Neuronal stem cell (in vitro differentiated cells): ENCODE results near the gene CLEC2L.

Experiments used
- DNase-seq: peaks from one replicate; pipeline ENCODE4 v3.0.0-alpha.2; 2013; ENCODE audit warnings: low spot score
- H2AFZ ChIP-seq: one replicate; pipeline ENCODE4 v1.6.1; 2013; ENCODE audit warnings: mild to moderate bottlenecking, low read length, inconsistent platforms
- H2AK5ac ChIP-seq: 2 replicates; pipeline ENCODE4 v1.6.1; 2013; ENCODE audit warnings: low read depth, mild to moderate bottlenecking, inconsistent platforms, low read length, moderate library complexity, mixed read lengths
- H2BK120ac ChIP-seq: 2 replicates; pipeline ENCODE4 v1.6.1; 2013; ENCODE audit warnings: low read depth, mild to moderate bottlenecking, inconsistent platforms, low read length, moderate library complexity, mixed read lengths
- H2BK12ac ChIP-seq: one replicate; pipeline ENCODE4 v1.6.1; 2013; ENCODE audit warnings: low read length, inconsistent platforms
- H2BK15ac ChIP-seq: 2 replicates; pipeline ENCODE4 v1.6.1; 2013; ENCODE audit warnings: mild to moderate bottlenecking, low read length, inconsistent platforms, mixed read lengths
- H2BK5ac ChIP-seq: one replicate; pipeline ENCODE4 v1.6.1; 2013; ENCODE audit warnings: inconsistent platforms, mild to moderate bottlenecking, low read length, moderate library complexity
- H3K14ac ChIP-seq: one replicate; pipeline ENCODE4 v1.6.1; 2013; ENCODE audit warnings: low read length, inconsistent platforms
- H3K18ac ChIP-seq: 2 replicates; pipeline ENCODE4 v1.6.1; 2013; ENCODE audit warnings: low read length, inconsistent platforms
- H3K23ac ChIP-seq: 2 replicates; pipeline ENCODE4 v1.6.1; 2013; ENCODE audit warnings: low read depth, mild to moderate bottlenecking, mixed read lengths, low read length, inconsistent platforms; ENCODE audit not compliant: poor library complexity
- H3K27ac ChIP-seq: replicated peaks from 3 replicates; pipeline ENCODE4 v1.5.1; 2013; ENCODE audit warnings: low read length, inconsistent platforms
- H3K27me3 ChIP-seq, 3 experiments: 2 replicates each; pipeline ENCODE4 v1.6.1; 2013; ENCODE audit warnings: low read length in 3 of 3, mild to moderate bottlenecking in 2 of 3, inconsistent platforms in 1 of 3, low read depth in 1 of 3, mixed read lengths in 1 of 3, moderate library complexity in 1 of 3; ENCODE audit not compliant: control insufficient read depth in 3 of 3, insufficient read depth in 3 of 3
- H3K36me3 ChIP-seq, 2 donors: replicated peaks in 1 of 2; 2 replicates each; pipeline ENCODE4 v1.6.1; 2013; ENCODE audit warnings: low read length in 2 of 2; ENCODE audit not compliant: control insufficient read depth in 2 of 2, insufficient read depth in 2 of 2
- H3K4ac ChIP-seq: 2 replicates; pipeline ENCODE4 v1.6.1; 2013; ENCODE audit warnings: inconsistent platforms, mild to moderate bottlenecking, low read length, moderate library complexity
- H3K4me1 ChIP-seq, 2 donors: 1 replicate in 1 of 2; 2 replicates in 1 of 2; pipeline ENCODE4 v1.6.1; 2013; ENCODE audit warnings: low read length in 2 of 2, low read depth in 1 of 2; ENCODE audit not compliant: control insufficient read depth in 2 of 2, insufficient read depth in 1 of 2
- H3K4me2 ChIP-seq: one replicate; pipeline ENCODE4 v1.6.1; 2013; ENCODE audit warnings: mild to moderate bottlenecking, low read length, inconsistent platforms; ENCODE audit not compliant: insufficient read depth, poor library complexity, severe bottlenecking
- H3K4me3 ChIP-seq, 2 donors: 2 replicates each; pipeline ENCODE4 v1.5.1; 2013; ENCODE audit warnings: low read length in 2 of 2, mild to moderate bottlenecking in 2 of 2, inconsistent platforms in 1 of 2, moderate library complexity in 1 of 2
- H3K79me1 ChIP-seq: one replicate; pipeline ENCODE4 v1.6.1; 2013; ENCODE audit warnings: low read depth, mild to moderate bottlenecking, inconsistent platforms, low read length, moderate library complexity
- H3K9ac ChIP-seq: one replicate; pipeline ENCODE4 v1.6.1; 2013; ENCODE audit warnings: mild to moderate bottlenecking, low read depth, low read length, inconsistent platforms; ENCODE audit not compliant: poor library complexity
- H3K9me3 ChIP-seq, 2 donors: replicated peaks in 1 of 2; 2 replicates each; pipeline versions ENCODE3 to v1.6.1; 2013; ENCODE audit warnings: low read length in 2 of 2, mild to moderate bottlenecking in 2 of 2, inconsistent platforms in 1 of 2, low read depth in 1 of 2, mixed read lengths in 1 of 2, moderate library complexity in 1 of 2; ENCODE audit not compliant: control insufficient read depth in 2 of 2, insufficient read depth in 1 of 2
- H4K8ac ChIP-seq: one replicate; pipeline ENCODE4 v1.6.1; 2013; ENCODE audit warnings: low read depth, mild to moderate bottlenecking, inconsistent platforms, low read length, moderate library complexity
- H4K91ac ChIP-seq: one replicate; pipeline ENCODE4 v1.6.1; 2013; ENCODE audit warnings: low read length, low read depth, mild to moderate bottlenecking, inconsistent platforms; ENCODE audit not compliant: poor library complexity
- WGBS, 2 donors: extraction: QIAGEN DNeasy Blood & Tissue Kit; methylation state at CpG; one replicate each; pipeline ENCODE4 v1.1.7; 2013; ENCODE audit warnings: missing lambda C conversion rate in 2 of 2, mixed read lengths in 1 of 2; ENCODE audit not compliant: insufficient read length in 2 of 2, insufficient replicate concordance in 1 of 2; ENCODE audit errors: extremely low coverage in 2 of 2; 5-methylcytosine and 5-hydroxymethylcytosine counted together

CLEC2L gene

DNA sequence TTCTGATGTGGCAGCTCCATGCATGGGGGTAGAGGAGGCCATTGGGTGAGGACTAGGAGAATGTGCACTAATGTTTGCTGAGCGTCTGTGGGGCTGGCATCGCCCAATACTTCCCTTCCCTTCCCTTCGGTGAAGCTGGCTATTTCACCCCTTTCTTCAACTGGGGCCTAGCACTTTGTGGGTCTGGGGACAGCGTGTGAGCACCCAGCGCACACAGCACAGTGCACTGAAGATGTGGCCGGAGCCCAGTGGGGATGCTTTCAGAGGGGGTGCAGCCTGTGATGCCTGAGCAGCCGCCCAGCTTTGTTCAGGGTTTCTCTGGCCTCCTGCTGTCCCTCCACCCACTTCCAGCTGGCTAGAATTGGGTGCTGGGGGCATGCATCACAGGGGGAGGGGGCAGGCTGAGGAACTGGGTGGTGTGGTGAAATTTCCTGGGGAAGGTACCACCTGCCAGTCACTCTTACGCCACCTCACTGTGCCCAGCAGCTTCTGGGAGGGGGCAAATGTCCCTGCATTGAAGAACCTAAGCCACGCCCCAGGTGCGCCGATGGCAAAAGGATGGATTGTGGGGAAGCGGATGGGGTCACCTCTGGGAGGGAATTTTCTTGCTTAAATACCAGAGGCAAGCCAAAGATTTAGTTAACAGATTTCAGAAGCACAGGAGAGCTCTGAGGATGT, 45.5 kb downstream of the CLEC2L start:
- Histone ChIP-seq H3K9ac (no peak overlapping the region), H3K4me1 (peaks cover 0 to 10% of the 10 kb centered on the region in 2 donors), H3K9me3 (peaks cover 0 to 2% of the 10 kb centered on the region in 2 donors), H2BK5ac (no peak overlapping the region), H3K36me3 (peaks cover 10 to 57% of the 10 kb centered on the region in 2 donors), H3K79me1 (no peaks in the 10 kb centered on the region), H3K14ac (no peak overlapping the region), H2BK12ac (no peak overlapping the region), H3K18ac (no peak overlapping the region), H3K23ac (no peak overlapping the region), H4K8ac (no peak overlapping the region), H3K27ac (no peak overlapping the region), H3K4me2 (no peak overlapping the region), H2AFZ (no peak overlapping the region), H2BK15ac (no peak overlapping the region), H2AK5ac (no peak overlapping the region), H3K4ac (no peak overlapping the region), H3K27me3 (no peaks in the 10 kb centered on the region), H4K91ac (no peak overlapping the region), H3K4me3 (no peak overlapping the region), H2BK120ac (no peak overlapping the region)
- no CpG with 5 or more reads among the region's 12 CpGs for WGBS, 2 donors
- DNase-seq: no peak

GRCh38 chr7:139570119-139570518, 46.6 kb downstream of the CLEC2L start:
- Histone ChIP-seq H3K27me3 (no peaks in the 10 kb centered on the region), H4K8ac (no peak overlapping the region), H2AFZ (no peak overlapping the region), H2BK120ac (no peak overlapping the region), H3K9ac (no peak overlapping the region), H3K9me3 (peaks cover 0 to 2% of the 10 kb centered on the region in 2 donors), H3K18ac (no peak overlapping the region), H3K4me3 (no peak overlapping the region), H2BK12ac (no peak overlapping the region), H3K4me2 (no peak overlapping the region), H3K4me1 (peaks cover 0 to 9% of the 10 kb centered on the region in 2 donors), H3K79me1 (no peaks in the 10 kb centered on the region), H3K27ac (no peak overlapping the region), H2BK5ac (no peak overlapping the region), H3K36me3 (peaks cover 10 to 62% of the 10 kb centered on the region in 2 donors), H2AK5ac (no peak overlapping the region), H4K91ac (no peak overlapping the region), H3K23ac (no peak overlapping the region), H2BK15ac (no peak overlapping the region), H3K4ac (no peak overlapping the region), H3K14ac (no peak overlapping the region)
- DNase-seq: peak; percentile 32
- no CpG with 5 or more reads among the region's 8 CpGs for WGBS, 2 donors

GRCh38 chr7:139570626-139571025, 47.1 kb downstream of the CLEC2L start:
- WGBS, 2 donors: no CpG with 5 or more reads among the region's 5 CpGs
- Histone ChIP-seq H2BK120ac (no peak overlapping the region), H3K23ac (no peak overlapping the region), H4K8ac (no peak overlapping the region), H3K4ac (no peak overlapping the region), H4K91ac (no peak overlapping the region), H2AFZ (no peak overlapping the region), H3K36me3 (peaks cover 10 to 67% of the 10 kb centered on the region in 2 donors), H2BK15ac (no peak overlapping the region), H3K79me1 (no peaks in the 10 kb centered on the region), H2AK5ac (no peak overlapping the region), H3K9ac (no peak overlapping the region), H3K9me3 (peaks cover 0 to 2% of the 10 kb centered on the region in 2 donors), H3K14ac (no peak overlapping the region), H3K27me3 (no peaks in the 10 kb centered on the region), H3K4me3 (no peak overlapping the region), H3K4me1 (peaks cover 0 to 9% of the 10 kb centered on the region in 2 donors), H3K27ac (no peak overlapping the region), H3K18ac (no peak overlapping the region), H3K4me2 (no peak overlapping the region), H2BK5ac (no peak overlapping the region), H2BK12ac (no peak overlapping the region)
- no peak for DNase-seq

DNA sequence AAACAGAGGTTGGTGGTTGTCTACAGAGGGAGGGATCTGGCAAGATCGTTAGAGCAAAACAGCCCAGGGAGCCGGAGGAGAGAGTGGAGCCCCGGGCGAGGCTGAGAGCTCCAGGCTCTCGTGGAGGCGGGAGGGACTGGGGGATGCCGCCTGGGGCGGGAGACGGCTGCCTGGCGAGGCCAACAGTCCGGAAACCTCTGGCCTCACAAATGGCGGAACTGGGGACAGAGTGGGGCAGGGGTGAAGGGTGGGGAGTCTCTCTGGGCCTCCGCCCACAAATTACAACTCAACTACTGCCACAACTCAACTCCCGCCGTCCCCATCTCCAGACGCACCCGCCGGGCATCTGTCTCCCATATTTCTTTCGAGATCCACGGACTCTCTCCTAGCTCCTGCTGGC, 47.7 kb downstream of the CLEC2L start:
- DNase-seq: no peak

More for the DNA sequence above, 47.7 kb downstream of the CLEC2L start:
- H3K79me1 ChIP-seq: no peaks in the 10 kb centered on the region
- H3K4me2 ChIP-seq: no peak overlapping the region
- H3K4ac ChIP-seq: no peak overlapping the region
- H2BK15ac ChIP-seq: no peak overlapping the region
- no peak overlapping the region for H3K23ac ChIP-seq
- peaks cover 0 to 9% of the 10 kb centered on the region in 2 donors for H3K4me1 ChIP-seq
- H3K27ac ChIP-seq: no peak overlapping the region
- H2BK12ac ChIP-seq: no peak overlapping the region
- no peaks in the 10 kb centered on the region for H3K27me3 ChIP-seq
- H3K9me3 ChIP-seq: no peaks in the 10 kb centered on the region
- no peak overlapping the region for H3K18ac ChIP-seq
- H4K8ac ChIP-seq: no peak overlapping the region
- no peak overlapping the region for H2AFZ ChIP-seq
- no peak overlapping the region for H3K4me3 ChIP-seq
- H2BK120ac ChIP-seq: no peak overlapping the region
- no peak overlapping the region for H4K91ac ChIP-seq
- no peak overlapping the region for H3K9ac ChIP-seq
- no CpG with 5 or more reads among the region's 20 CpGs for WGBS, 2 donors
- no peak overlapping the region for H2AK5ac ChIP-seq
- H3K36me3 ChIP-seq: peaks cover 10 to 72% of the 10 kb centered on the region in 2 donors
- H3K14ac ChIP-seq: no peak overlapping the region
- H2BK5ac ChIP-seq: no peak overlapping the region
